Astrocyte (in vitro differentiated cells and primary cell): ENCODE results near the gene CANX. TPM values are rescaled to one million over a fixed set of nuclear protein-coding genes. Genes with fewer than 3 reads are reported as not detected.

Experiments used
- DNase-seq: peaks from one replicate; pipeline ENCODE4 v3.0.0-alpha.2; 2010; ENCODE audit warnings: low read depth
- FAIRE-seq: peaks from 2 replicates; lab custom pipeline; 2011; peaks lifted over from hg19 to GRCh38; lab: Jason Lieb, UNC
- H2AFZ ChIP-seq: 2 replicates; pipeline ENCODE4 v1.6.0; 2012; ENCODE audit warnings: low read depth, low read length, inconsistent platforms
- H3K27ac ChIP-seq: 2 replicates; pipeline ENCODE4 v1.5.1; 2011; ENCODE audit warnings: low read depth, low read length, inconsistent platforms
- H3K27me3 ChIP-seq: 2 replicates; pipeline ENCODE4 v1.6.0; 2011; ENCODE audit warnings: low read length, inconsistent platforms; ENCODE audit not compliant: insufficient read depth
- H3K36me3 ChIP-seq: 2 replicates; pipeline ENCODE4 v1.5.1; 2011; ENCODE audit warnings: low read length, inconsistent platforms; ENCODE audit not compliant: insufficient read depth
- H3K4me1 ChIP-seq: 2 replicates; pipeline ENCODE4 v1.5.1; 2011; ENCODE audit warnings: low read length, inconsistent platforms; ENCODE audit not compliant: insufficient read depth
- H3K4me2 ChIP-seq: 2 replicates; pipeline ENCODE4 v1.6.0; 2012; ENCODE audit warnings: low read length, inconsistent platforms
- H3K4me3 ChIP-seq: 2 replicates; pipeline ENCODE4 v1.5.1; 2011; ENCODE audit warnings: low read depth, mild to moderate bottlenecking, low read length, inconsistent platforms; ENCODE audit not compliant: insufficient read depth
- H3K79me2 ChIP-seq: 2 replicates; pipeline ENCODE4 v1.6.0; 2012; ENCODE audit warnings: mild to moderate bottlenecking, low read length, inconsistent platforms; ENCODE audit not compliant: insufficient read depth
- H3K9ac ChIP-seq: 2 replicates; pipeline ENCODE4 v1.6.0; 2012; ENCODE audit warnings: mild to moderate bottlenecking, low read length, inconsistent platforms
- H3K9me3 ChIP-seq: 2 replicates; pipeline ENCODE4 v1.5.1; 2012; ENCODE audit warnings: low read depth, mild to moderate bottlenecking, low read length, inconsistent platforms; ENCODE audit not compliant: insufficient read depth
- H4K20me1 ChIP-seq: 2 replicates; pipeline ENCODE4 v1.6.0; 2012; ENCODE audit warnings: low read length, inconsistent platforms; ENCODE audit not compliant: insufficient read depth
- H3K27ac Mint-ChIP-seq: one replicate; pipeline ENCODE4 v1.8.0; 2021; ENCODE audit warnings: mild to moderate bottlenecking, mixed read lengths; ENCODE audit not compliant: unreplicated experiment
- H3K27me3 Mint-ChIP-seq: one replicate; pipeline ENCODE4 v1.8.0; 2021; ENCODE audit warnings: low read depth, mixed read lengths; ENCODE audit not compliant: unreplicated experiment
- H3K36me3 Mint-ChIP-seq: one replicate; pipeline ENCODE4 v1.8.0; 2021; ENCODE audit warnings: low read depth, mixed read lengths; ENCODE audit not compliant: unreplicated experiment
- H3K4me1 Mint-ChIP-seq: one replicate; pipeline ENCODE4 v1.8.0; 2021; ENCODE audit warnings: low read depth, mixed read lengths; ENCODE audit not compliant: unreplicated experiment
- H3K4me3 Mint-ChIP-seq: one replicate; pipeline ENCODE4 v1.8.0; 2021; ENCODE audit warnings: mild to moderate bottlenecking, moderate library complexity, mixed read lengths; ENCODE audit not compliant: unreplicated experiment
- H3K9me3 Mint-ChIP-seq: one replicate; pipeline ENCODE4 v1.8.0; 2021; ENCODE audit warnings: mild to moderate bottlenecking, mixed read lengths; ENCODE audit not compliant: unreplicated experiment
- CTCF ChIP-seq: IDR thresholded peaks from 2 replicates; pipeline ENCODE4 v1.5.1; 2011; ENCODE audit warnings: low read depth, mild to moderate bottlenecking, inconsistent platforms, low read length, moderate library complexity; ENCODE audit not compliant: insufficient read depth
- EZH2 ChIP-seq: IDR thresholded peaks from 2 replicates; pipeline ENCODE4 v1.6.1; 2012; ENCODE audit warnings: mild to moderate bottlenecking, low read length, inconsistent platforms; ENCODE audit not compliant: insufficient read depth
- total RNA-seq: library from RNA; stranded (reverse); gene quantifications from 2 replicates; pipeline ENCODE4 v1.2.1, GENCODE V29; 2021

The CANX gene
- total RNA-seq, 1 donor from 2014 or later: 792 TPM

- H3K27ac Mint-ChIP-seq: no peak overlapping the region
- FAIRE-seq (no peak), DNase-seq (no peak)
- H4K20me1 ChIP-seq: peaks cover 42% of the 10 kb centered on the region
- peaks cover 44% of the 10 kb centered on the region for H3K36me3 ChIP-seq
- H3K9me3 ChIP-seq: no peaks in the 10 kb centered on the region
- no peak overlapping the region for H3K4me3 ChIP-seq
- no peaks in the 10 kb centered on the region for H3K27me3 Mint-ChIP-seq
- TF ChIP-seq CTCF (no peak), EZH2 (no peak)
- peaks cover 14% of the 10 kb centered on the region for H3K4me1 Mint-ChIP-seq
- H2AFZ ChIP-seq: no peak overlapping the region
- H3K36me3 Mint-ChIP-seq: peaks cover 7% of the 10 kb centered on the region
- no peaks in the 10 kb centered on the region for H3K9me3 Mint-ChIP-seq
- peaks cover 32% of the 10 kb centered on the region for H3K79me2 ChIP-seq
- peak overlapping the region; percentile 3 for H3K4me3 Mint-ChIP-seq
- H3K27me3 ChIP-seq: no peaks in the 10 kb centered on the region
- no peak overlapping the region for H3K9ac ChIP-seq
- H3K4me1 ChIP-seq: peaks cover 5% of the 10 kb centered on the region
- H3K4me2 ChIP-seq: no peak overlapping the region
- H3K27ac ChIP-seq: no peak overlapping the region
Measured at GRCh38 chr5:179730852-179731251, 32.1 kb downstream of the CANX start.

GRCh38 chr5:179731791-179732411 is 33.1 kb downstream of the CANX start:
- H3K36me3 Mint-ChIP-seq: peaks cover 7% of the 10 kb centered on the region
- H3K4me3 Mint-ChIP-seq: peak overlapping the region; percentile 79
- H3K79me2 ChIP-seq: peaks cover 42% of the 10 kb centered on the region
- peaks cover 15% of the 10 kb centered on the region for H3K4me1 Mint-ChIP-seq
- FAIRE-seq (no peak), DNase-seq (peak; percentile 78)
- peak overlapping the region; percentile 33 for H3K27ac ChIP-seq
- H3K4me1 ChIP-seq: peaks cover 5% of the 10 kb centered on the region
- peak overlapping the region; percentile 39 for H3K4me3 ChIP-seq
- peak overlapping the region; percentile 65 for H3K4me2 ChIP-seq
- H3K27me3 ChIP-seq: no peaks in the 10 kb centered on the region
- peak overlapping the region; percentile 11 for H3K9ac ChIP-seq
- H3K36me3 ChIP-seq: peaks cover 39% of the 10 kb centered on the region
- H2AFZ ChIP-seq: no peak overlapping the region
- TF ChIP-seq EZH2: no peak
- TF ChIP-seq CTCF: no peak
- H3K27ac Mint-ChIP-seq: peak overlapping the region; percentile 78
- peaks cover 44% of the 10 kb centered on the region for H4K20me1 ChIP-seq
- H3K9me3 Mint-ChIP-seq: no peaks in the 10 kb centered on the region
- no peaks in the 10 kb centered on the region for H3K27me3 Mint-ChIP-seq
- no peaks in the 10 kb centered on the region for H3K9me3 ChIP-seq

- no peak for TF ChIP-seq EZH2
- TF ChIP-seq CTCF: no peak
- Mint-ChIP-seq H3K9me3 (no peaks in the 10 kb centered on the region), H3K4me1 (peaks cover 21% of the 10 kb centered on the region), H3K4me3 (peak within 1 kb of the TSS; percentile 98), H3K27me3 (no peaks in the 10 kb centered on the region), H3K36me3 (peaks cover 7% of the 10 kb centered on the region), H3K27ac (peak within 1 kb of the TSS; percentile 96)
- FAIRE-seq (no peak), DNase-seq (peak; percentile 99)
- peaks cover 44% of the 10 kb centered on the region for H4K20me1 ChIP-seq
- H3K27ac ChIP-seq: peak within 1 kb of the TSS; percentile 85
- peak within 1 kb of the TSS; percentile 79 for H3K4me3 ChIP-seq
- H3K4me1 ChIP-seq: peaks cover 9% of the 10 kb centered on the region
- peaks cover 33% of the 10 kb centered on the region for H3K36me3 ChIP-seq
- peak within 1 kb of the TSS; percentile 96 for H3K4me2 ChIP-seq
- no peaks in the 10 kb centered on the region for H3K9me3 ChIP-seq
- peak within 1 kb of the TSS; percentile 88 for H3K9ac ChIP-seq
- H2AFZ ChIP-seq: peak within 1 kb of the TSS; percentile 64
- H3K79me2 ChIP-seq: peaks cover 48% of the 10 kb centered on the region
- H3K27me3 ChIP-seq: no peaks in the 10 kb centered on the region
Measured at GRCh38 chr5:179732412-179732917, 33.7 kb downstream of the CANX start, which contains the start of gene MAML1. Gene MAML1 (plus strand): TSS chr5:179732822. CDS start chr5:179733113, 291 bp downstream.
